ENCODE data around the gene ELMO2.

The ELMO2 gene

GRCh38 chr20:46363874-46364669 is 42.3 kb downstream of the ELMO2 start (continued):
- no peak; the same call in 1 of the 2 replicates for TF ChIP-seq CTCF (tag by site-specific recombination; IDR thresholded peaks at IDR 0.05)
- TF ChIP-seq TCF7L2 (IDR thresholded peaks at IDR 0.05; ENCODE audit: borderline replicate concordance, low read depth, low read length): no peak
- no peak; the same call in 1 of the 2 replicates for TF ChIP-seq ZNF791 (tag by site-specific recombination; IDR thresholded peaks at IDR 0.05)
- TF ChIP-seq ZNF175 (tag by site-specific recombination; IDR thresholded peaks at IDR 0.05): no peak
- no peak for TF ChIP-seq ZNF221 (tag by site-specific recombination; IDR thresholded peaks at IDR 0.05; ENCODE audit: borderline replicate concordance)
- TF ChIP-seq ZNF658 (tag by site-specific recombination; IDR thresholded peaks at IDR 0.05): no peak
- no peak for TF ChIP-seq ZNF211 (tag by site-specific recombination; IDR thresholded peaks at IDR 0.05; ENCODE audit: low read depth)
- TF ChIP-seq ZBTB11 (tag by site-specific recombination; conservative IDR thresholded peaks at IDR 0.05; ENCODE audit: low read depth): peak; percentile 97
- TF ChIP-seq FEZF1 (tag by site-specific recombination; IDR thresholded peaks at IDR 0.05): no peak
- no peak for TF ChIP-seq ZNF157 (tag by site-specific recombination; IDR thresholded peaks at IDR 0.05)

DNA sequence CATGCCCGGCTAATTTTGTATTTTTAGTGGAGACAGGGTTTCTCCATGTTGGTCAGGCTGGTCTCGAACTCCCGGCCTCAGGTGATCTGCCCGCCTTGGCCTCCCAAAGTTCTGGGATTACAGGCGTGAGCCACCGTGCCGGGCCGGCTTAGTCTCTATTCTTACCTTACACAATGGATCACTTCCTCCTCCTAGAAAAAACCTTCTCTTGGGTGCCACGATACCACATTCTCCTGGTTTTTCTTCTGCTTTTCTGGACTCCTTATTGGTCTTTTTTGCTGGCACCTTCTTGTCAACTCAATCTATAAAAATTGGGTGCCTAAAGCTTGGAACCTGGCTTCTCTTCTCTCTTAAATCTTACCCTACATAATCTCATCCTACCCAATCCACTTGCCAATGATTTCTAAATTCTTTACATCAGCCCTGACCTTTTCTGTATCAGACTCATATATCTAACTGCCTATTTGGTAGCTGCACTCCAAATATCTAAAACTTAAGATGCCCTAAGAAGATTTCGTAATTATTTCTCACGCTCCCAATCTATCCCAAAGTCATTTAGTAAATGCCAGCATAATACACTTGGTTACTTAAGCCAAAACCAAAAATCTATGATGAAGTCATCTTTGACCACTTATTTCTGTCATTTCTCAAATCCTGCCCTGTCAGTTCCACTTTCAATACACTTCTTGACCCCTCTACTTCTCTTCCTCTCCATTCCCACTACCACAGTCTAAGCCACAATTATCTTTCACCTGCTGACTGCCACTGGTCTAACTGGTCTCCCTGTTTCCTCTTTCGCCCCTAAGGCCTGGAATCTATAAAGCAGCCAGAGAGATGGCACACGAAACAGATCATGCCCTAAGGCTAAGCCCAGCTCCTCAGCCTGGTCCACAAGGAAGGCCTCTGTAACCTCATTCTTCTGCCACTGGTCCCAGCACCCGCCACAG is 43.2 kb downstream of the ELMO2 start:
- Histone ChIP-seq H3K4me1 (ENCODE audit: control insufficient read depth, insufficient read depth, low read length) (peaks cover 2% of the 10 kb centered on the region), H3K27ac (ENCODE audit: extremely low read depth, low read depth, low read length) (no peak overlapping the region), H3K36me3 (ENCODE audit: control insufficient read depth in 2 of 2, insufficient read depth in 1 of 2, low read length in 2 of 2) (peaks cover 5 to 66% of the 10 kb centered on the region in 2 experiments; a peak in 2 of 3 replicates), H3K9me3 (ENCODE audit: control insufficient read depth, insufficient read depth, low read depth, low read length) (no peaks in the 10 kb centered on the region), H3K4me3 (ENCODE audit: low read depth, low read length) (peak overlapping the region; percentile 96)
- ChIA-PET CTCF (interaction anchor here (0.6 to 2.6 kb wide), 4 partner anchors 11 to 50 kb away, joined by 3 to 13 read pairs (median 4); no protein-coding TSS in a partner anchor), POLR2A (interaction anchor here (0.7 to 2.4 kb wide), 5 partner anchors 10 to 326 kb away, joined by 3 to 24 read pairs (median 4); partner anchors contain the start of genes ELMO2 and TP53RK)
- no peak for TF ChIP-seq ZNF660 (tag by site-specific recombination; IDR thresholded peaks at IDR 0.05)
- no peak for TF ChIP-seq REST (tag by site-specific recombination; IDR thresholded peaks at IDR 0.05)
- TF ChIP-seq ZNF292 (tag by site-specific recombination; IDR thresholded peaks at IDR 0.05; ENCODE audit: borderline replicate concordance, low read depth): no peak
- no peak for TF ChIP-seq ZBTB48 (tag by site-specific recombination; IDR thresholded peaks at IDR 0.05)
- TF ChIP-seq BCL6B (tag by site-specific recombination; IDR thresholded peaks at IDR 0.05): no peak
- TF ChIP-seq ZNF433 (tag by site-specific recombination; IDR thresholded peaks at IDR 0.05; ENCODE audit: low read depth): no peak
- TF ChIP-seq ZNF223 (tag by site-specific recombination; IDR thresholded peaks at IDR 0.05): no peak
- TF ChIP-seq ZNF132 (tag by site-specific recombination; IDR thresholded peaks at IDR 0.05; ENCODE audit: borderline replicate concordance): no peak
- TF ChIP-seq ZNF654 (tag by site-specific recombination; IDR thresholded peaks at IDR 0.05; ENCODE audit: low read depth): no peak
- TF ChIP-seq, protein P1, sequence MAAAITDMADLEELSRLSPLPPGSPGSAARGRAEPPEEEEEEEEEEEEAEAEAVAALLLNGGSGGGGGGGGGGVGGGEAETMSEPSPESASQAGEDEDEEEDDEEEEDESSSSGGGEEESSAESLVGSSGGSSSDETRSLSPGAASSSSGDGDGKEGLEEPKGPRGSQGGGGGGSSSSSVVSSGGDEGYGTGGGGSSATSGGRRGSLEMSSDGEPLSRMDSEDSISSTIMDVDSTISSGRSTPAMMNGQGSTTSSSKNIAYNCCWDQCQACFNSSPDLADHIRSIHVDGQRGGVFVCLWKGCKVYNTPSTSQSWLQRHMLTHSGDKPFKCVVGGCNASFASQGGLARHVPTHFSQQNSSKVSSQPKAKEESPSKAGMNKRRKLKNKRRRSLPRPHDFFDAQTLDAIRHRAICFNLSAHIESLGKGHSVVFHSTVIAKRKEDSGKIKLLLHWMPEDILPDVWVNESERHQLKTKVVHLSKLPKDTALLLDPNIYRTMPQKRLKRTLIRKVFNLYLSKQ (tag by site-specific recombination; IDR thresholded peaks at IDR 0.05; ENCODE audit: borderline replicate concordance): no peak

Data from HEK293 (cell line).